RWPE1 (cell line): ENCODE data around the gene LRR1.
"Not testable (repeated sequence)": the region's sequence is repeated elsewhere in the genome, so short reads cannot be mapped to it uniquely, and the experiment has no call there.

Experiments
- CTCF ChIA-PET: fragments of 350-600 bp; sonication (Branson Sonifier 250); formaldehyde crosslinking; extraction: SDS; loops from one replicate; lab custom pipeline; 2021; lab: Yijun Ruan, JAX
- POLR2A ChIA-PET: fragments of 400-600 bp; formaldehyde crosslinking; extraction: SDS; loops from one replicate; lab custom pipeline; 2020; ENCODE audit warnings: antibody characterized with exemption; ENCODE audit not compliant: low non-redundant PET; lab: Yijun Ruan, JAX
- DNase-seq: peaks from one replicate; pipeline ENCODE4 v3.0.0; 2012; ENCODE audit warnings: low spot score
- H3K27ac ChIP-seq: fragments of 450-650 bp; 2 replicates; pipeline ENCODE4 v1.5.1; 2017
- CTCF ChIP-seq: fragments of 450-650 bp; conservative IDR thresholded peaks from 2 replicates; pipeline ENCODE4 v1.5.1; 2017; ENCODE audit warnings: low read depth, mild to moderate bottlenecking

Gene LRR1

DNA sequence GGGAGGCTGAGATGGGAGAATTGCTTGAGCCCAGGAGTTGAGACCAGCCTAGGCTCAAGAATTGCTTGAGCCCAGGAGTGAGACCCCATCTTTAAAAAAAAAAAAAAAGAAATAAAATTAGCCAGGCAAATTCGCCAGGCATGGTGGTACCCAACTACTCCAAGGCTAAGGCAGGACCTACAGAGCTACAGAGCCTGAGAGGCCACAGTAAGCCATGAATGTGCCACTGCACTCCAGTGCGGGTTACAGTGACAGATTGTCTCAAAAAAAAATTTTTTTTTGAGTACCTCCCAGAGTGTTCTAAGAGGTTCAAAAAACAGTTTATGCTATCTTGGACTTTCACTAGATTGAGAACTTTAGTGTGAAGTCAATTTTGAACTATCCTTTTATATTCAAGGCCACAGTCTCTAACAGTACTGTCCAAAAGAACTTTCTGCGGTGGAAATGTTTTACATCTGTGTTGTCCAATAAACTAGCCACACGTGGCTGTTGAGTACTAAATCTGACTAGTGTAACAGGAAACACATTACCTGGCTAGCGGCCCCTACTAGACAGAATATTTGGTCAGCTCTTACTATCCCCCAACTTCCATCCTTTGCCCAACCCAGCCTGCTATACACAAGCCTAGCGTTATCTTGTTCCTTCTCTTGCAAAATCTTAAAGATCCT lies 19.2 kb downstream of the LRR1 start:
- CTCF ChIA-PET = no interaction called here

GRCh38 chr14:49619273-49619672 lies 20.5 kb downstream of the LRR1 start:
- ChIA-PET POLR2A (interaction anchor here (1.1 kb wide), 1 partner anchor 52 kb away, joined by 3 read pairs; no protein-coding TSS in a partner anchor), CTCF (interaction anchor here (1.1 kb wide), 1 partner anchor 32 kb away, joined by 3 read pairs; no protein-coding TSS in a partner anchor)
- H3K27ac ChIP-seq = peak overlapping the region; percentile 60
- DNase-seq = not testable (repeated sequence)

More for the DNA sequence above, 19.2 kb downstream of the LRR1 start:
- H3K27ac ChIP-seq = no peak overlapping the region
- no peak for DNase-seq
- POLR2A ChIA-PET = no interaction called here
- TF ChIP-seq CTCF = no peak

GRCh38 chr14:49619730-49620129 lies 21.0 kb downstream of the LRR1 start:
- peak overlapping the region; percentile 94 for H3K27ac ChIP-seq
- no peak for DNase-seq
- no peak for TF ChIP-seq CTCF
- CTCF ChIA-PET = interaction anchor here (0.5 to 1.1 kb wide), 2 partner anchors 33 to 121 kb away, joined by 3 read pairs; no protein-coding TSS in a partner anchor
- POLR2A ChIA-PET = interaction anchor here (0.6 to 1.6 kb wide), 8 partner anchors 16 to 149 kb away, joined by 3 to 10 read pairs (median 5); partner anchors contain the start of genes DNAAF2, KLHDC2, LRR1 and RPS29

DNA sequence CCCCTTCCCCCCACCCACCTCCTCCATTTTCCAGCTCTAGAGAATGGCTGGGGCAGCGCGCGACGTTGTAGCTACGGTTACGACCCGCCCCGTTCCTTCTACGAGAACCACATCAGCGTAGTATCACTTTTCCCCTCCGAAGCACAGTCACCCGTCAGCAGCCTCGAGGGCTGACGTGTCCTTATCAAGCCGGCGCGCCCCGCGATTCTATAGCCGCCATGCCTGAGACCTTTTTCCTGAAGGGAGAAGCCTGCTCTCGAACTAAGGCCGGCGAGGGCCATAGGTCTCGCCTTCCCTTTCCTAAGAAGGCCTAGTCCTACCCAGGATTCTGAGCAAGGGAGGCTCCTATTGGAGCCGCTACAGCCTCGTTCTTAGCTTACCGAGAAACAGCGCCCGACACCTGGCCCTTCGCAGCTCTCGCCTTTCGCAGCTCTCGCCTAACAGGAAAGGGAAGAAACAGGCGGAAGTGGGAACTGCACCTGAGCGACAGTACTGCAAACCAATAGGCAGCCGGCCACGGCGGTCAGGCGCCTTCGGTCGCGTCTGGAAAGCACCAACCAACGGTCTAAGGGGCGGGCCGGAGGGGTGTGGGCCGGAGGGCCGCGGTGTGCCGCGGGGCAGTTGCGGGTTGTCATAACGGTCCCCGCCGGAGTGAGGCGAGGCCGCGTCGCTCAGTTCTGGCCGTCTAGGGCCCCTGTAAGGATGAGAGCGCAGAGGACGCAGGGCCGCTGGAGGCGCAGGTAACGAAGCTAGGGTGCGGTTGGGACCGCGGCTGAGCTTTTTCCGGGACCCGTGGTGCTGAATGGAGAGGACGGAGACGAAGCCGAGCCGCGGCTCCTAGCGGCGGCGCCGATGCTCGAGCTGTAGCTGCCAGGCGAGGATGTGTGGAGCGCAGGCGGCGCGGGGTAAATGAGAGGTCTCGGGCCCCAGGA lies 21.7 kb downstream of the LRR1 start, which contains the start of the genes MGAT2 and RPL36AL:
MGAT2 (plus strand) TSS at position 618 of the 932 bp plus-strand sequence. CDS start 470 bp downstream, outside the sequence.
RPL36AL (minus strand) TSS at position 445 of the 932 bp plus-strand sequence. CDS start 1,522 bp downstream, outside the sequence.
- H3K27ac ChIP-seq = peak within 1 kb of the TSS; percentile 94
- CTCF ChIA-PET = interaction anchor here (0.5 to 1.1 kb wide), 3 partner anchors 14 to 120 kb away, joined by 3 to 6 read pairs (median 3); no protein-coding TSS in a partner anchor
- DNase-seq = peak; percentile 96
- POLR2A ChIA-PET = interaction anchor here (0.6 to 1.6 kb wide), 10 partner anchors 14 to 148 kb away, joined by 3 to 10 read pairs (median 4); partner anchors contain the start of genes DNAAF2, KLHDC2, LRR1 and RPS29
- peak; percentile 30 for TF ChIP-seq CTCF

- ChIA-PET CTCF (interaction anchor here (0.9 to 1.0 kb wide), 2 partner anchors 13 to 228 kb away, joined by 3 to 6 read pairs; no protein-coding TSS in a partner anchor), POLR2A (interaction anchor here (1.3 to 1.6 kb wide), 4 partner anchors 13 to 35 kb away, joined by 4 to 10 read pairs (median 7); partner anchors contain the start of genes DNAAF2, LRR1 and RPS29)
- H3K27ac ChIP-seq = peak overlapping the region; percentile 94
- DNase-seq = no peak
- no peak for TF ChIP-seq CTCF
Measured at GRCh38 chr14:49621114-49621881, 22.6 kb downstream of the LRR1 start.
